Measurements from ENCODE around the gene PKP1.

Gene PKP1

DNA sequence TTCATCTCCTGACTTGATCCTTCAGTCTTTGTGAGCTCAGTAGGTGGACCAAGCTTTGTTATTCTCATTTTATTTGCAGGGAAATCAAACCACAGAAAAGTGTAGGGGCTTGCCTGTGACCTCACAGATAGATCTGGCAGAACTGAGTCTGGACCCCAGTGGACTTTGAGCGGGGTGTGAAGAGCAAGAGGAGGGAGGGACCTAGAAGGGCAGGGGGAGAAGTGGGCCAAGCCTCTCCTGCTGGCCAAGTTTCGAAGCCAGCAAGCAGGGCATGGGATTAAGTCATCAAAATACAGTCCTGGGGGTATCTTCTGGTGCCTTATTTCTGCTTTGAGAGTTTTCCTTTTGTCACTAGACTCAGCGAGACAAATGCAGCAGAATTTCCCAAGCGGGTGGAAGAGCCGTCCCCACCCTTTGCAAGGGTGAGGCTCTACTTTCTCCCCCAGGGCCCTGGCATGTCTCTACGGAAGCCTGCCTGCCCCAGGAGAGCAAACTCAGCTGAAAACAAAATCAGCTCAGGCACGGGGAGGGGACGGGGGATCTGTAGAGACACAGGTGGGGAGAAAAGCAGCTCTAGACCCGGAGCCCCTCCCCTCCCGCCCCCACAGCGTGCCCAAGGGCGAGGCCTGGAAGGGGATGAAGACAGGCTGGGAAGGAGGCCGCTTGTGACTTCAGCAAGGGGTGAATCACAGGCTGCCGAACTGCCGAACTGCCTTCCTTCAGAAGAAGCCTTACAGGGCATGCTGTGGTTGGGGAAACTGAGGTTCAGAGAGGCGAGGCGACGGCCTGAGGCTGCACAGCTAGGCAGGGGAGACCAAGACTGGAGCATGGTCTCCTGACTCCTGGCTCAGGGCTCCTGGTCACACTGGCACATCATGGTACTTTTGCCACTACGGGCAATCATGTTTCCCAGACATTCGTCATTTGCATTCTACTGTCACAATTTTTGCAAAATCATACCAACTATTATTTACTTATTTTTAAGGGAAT lies 19.2 kb downstream of the PKP1 start:
- H3K4me1 ChIP-seq (ENCODE audit: insufficient read depth, poor library complexity, severe bottlenecking): peaks cover 68% of the 10 kb centered on the region
- H3K36me3 ChIP-seq (ENCODE audit: low read depth): peaks cover 49% of the 10 kb centered on the region
- H3K27me3 ChIP-seq (ENCODE audit: insufficient read depth, poor library complexity, severe bottlenecking): no peaks in the 10 kb centered on the region
- no peaks in the 10 kb centered on the region for H3K9me3 ChIP-seq (ENCODE audit: severe bottlenecking)
- H3K27ac ChIP-seq (ENCODE audit: poor library complexity, severe bottlenecking): peak overlapping the region; percentile 90
- peak; percentile 63 for ATAC-seq (ENCODE audit: low read depth)
- TF ChIP-seq, protein P1, sequence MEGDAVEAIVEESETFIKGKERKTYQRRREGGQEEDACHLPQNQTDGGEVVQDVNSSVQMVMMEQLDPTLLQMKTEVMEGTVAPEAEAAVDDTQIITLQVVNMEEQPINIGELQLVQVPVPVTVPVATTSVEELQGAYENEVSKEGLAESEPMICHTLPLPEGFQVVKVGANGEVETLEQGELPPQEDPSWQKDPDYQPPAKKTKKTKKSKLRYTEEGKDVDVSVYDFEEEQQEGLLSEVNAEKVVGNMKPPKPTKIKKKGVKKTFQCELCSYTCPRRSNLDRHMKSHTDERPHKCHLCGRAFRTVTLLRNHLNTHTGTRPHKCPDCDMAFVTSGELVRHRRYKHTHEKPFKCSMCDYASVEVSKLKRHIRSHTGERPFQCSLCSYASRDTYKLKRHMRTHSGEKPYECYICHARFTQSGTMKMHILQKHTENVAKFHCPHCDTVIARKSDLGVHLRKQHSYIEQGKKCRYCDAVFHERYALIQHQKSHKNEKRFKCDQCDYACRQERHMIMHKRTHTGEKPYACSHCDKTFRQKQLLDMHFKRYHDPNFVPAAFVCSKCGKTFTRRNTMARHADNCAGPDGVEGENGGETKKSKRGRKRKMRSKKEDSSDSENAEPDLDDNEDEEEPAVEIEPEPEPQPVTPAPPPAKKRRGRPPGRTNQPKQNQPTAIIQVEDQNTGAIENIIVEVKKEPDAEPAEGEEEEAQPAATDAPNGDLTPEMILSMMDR (IDR thresholded peaks at IDR 0.05; ENCODE audit: poor library complexity, severe bottlenecking): no peak
- DNase-seq (ENCODE audit: low spot score): peak; percentile 88
- H3K4me3 ChIP-seq (ENCODE audit: severe bottlenecking): no peak overlapping the region

DNA sequence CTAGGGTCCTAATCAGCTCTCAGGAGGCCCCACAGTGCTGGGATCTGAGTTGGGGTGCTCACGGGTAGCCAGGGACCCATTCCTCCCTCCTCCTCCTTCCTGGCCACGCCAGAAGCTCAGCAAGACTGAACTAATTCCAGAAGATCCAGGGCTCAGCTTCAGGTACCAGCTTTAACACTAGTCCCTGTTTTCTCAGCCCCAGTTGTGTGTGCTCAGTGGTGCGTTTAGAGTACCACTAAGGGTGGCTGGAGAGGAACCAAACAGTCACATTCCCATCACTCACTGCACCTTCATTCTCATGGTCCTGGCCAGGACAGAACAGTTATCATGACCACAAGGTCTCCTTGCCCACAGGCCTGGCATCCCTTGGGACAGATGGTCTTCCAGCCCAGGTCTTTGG lies 20.8 kb downstream of the PKP1 start:
- Histone ChIP-seq H3K4me1 (ENCODE audit: insufficient read depth, poor library complexity, severe bottlenecking) (peaks cover 74% of the 10 kb centered on the region), H3K4me3 (ENCODE audit: severe bottlenecking) (no peak overlapping the region), H3K27me3 (ENCODE audit: insufficient read depth, poor library complexity, severe bottlenecking) (no peaks in the 10 kb centered on the region), H3K36me3 (ENCODE audit: low read depth) (peaks cover 38% of the 10 kb centered on the region), H3K9me3 (ENCODE audit: severe bottlenecking) (no peaks in the 10 kb centered on the region), H3K27ac (ENCODE audit: poor library complexity, severe bottlenecking) (peak overlapping the region; percentile 90)
- ATAC-seq (ENCODE audit: low read depth) (no peak), DNase-seq (ENCODE audit: low spot score) (no peak)
- TF ChIP-seq, protein P1 (IDR thresholded peaks at IDR 0.05; ENCODE audit: poor library complexity, severe bottlenecking): no peak

GRCh38 chr1:201305815-201306214 lies 22.5 kb downstream of the PKP1 start:
- Histone ChIP-seq H3K9me3 (ENCODE audit: severe bottlenecking) (no peaks in the 10 kb centered on the region), H3K4me3 (ENCODE audit: severe bottlenecking) (no peak overlapping the region), H3K36me3 (ENCODE audit: low read depth) (peaks cover 30% of the 10 kb centered on the region), H3K27ac (ENCODE audit: poor library complexity, severe bottlenecking) (peak overlapping the region; percentile 92), H3K27me3 (ENCODE audit: insufficient read depth, poor library complexity, severe bottlenecking) (no peaks in the 10 kb centered on the region), H3K4me1 (ENCODE audit: insufficient read depth, poor library complexity, severe bottlenecking) (peaks cover 74% of the 10 kb centered on the region)
- ATAC-seq (ENCODE audit: low read depth) (no peak), DNase-seq (ENCODE audit: low spot score) (no peak)
- TF ChIP-seq, protein P1 (IDR thresholded peaks at IDR 0.05; ENCODE audit: poor library complexity, severe bottlenecking): no peak

DNA sequence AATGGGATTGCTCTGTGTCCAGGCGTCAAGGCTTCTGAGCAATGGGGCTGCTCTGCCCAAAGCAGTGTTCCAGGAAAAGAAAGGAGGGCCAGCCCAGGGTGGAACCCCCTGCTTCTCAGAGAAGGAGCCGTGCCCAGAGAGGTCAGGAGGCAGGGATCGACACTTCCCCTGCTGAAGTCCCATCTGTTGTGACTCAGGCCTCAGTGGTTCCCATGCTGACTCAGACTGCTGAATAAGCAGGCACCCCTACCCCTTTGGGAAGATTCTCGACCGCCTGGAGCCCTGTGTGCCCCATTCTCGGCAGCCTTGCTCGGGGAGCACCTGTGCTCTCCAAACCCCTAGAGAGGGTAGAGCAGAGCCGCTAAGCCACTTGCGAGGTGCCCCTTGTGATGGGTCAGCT lies 23.9 kb downstream of the PKP1 start:
- peaks cover 23% of the 10 kb centered on the region for H3K36me3 ChIP-seq (ENCODE audit: low read depth)
- no peaks in the 10 kb centered on the region for H3K27me3 ChIP-seq (ENCODE audit: insufficient read depth, poor library complexity, severe bottlenecking)
- ATAC-seq (ENCODE audit: low read depth) (peak; percentile 3; the same call in 2 of the 3 replicates), DNase-seq (ENCODE audit: low spot score) (no peak)
- TF ChIP-seq, protein P1 (IDR thresholded peaks at IDR 0.05; ENCODE audit: poor library complexity, severe bottlenecking): no peak
- H3K27ac ChIP-seq (ENCODE audit: poor library complexity, severe bottlenecking): peak overlapping the region; percentile 92
- H3K4me3 ChIP-seq (ENCODE audit: severe bottlenecking): no peak overlapping the region
- H3K9me3 ChIP-seq (ENCODE audit: severe bottlenecking): no peaks in the 10 kb centered on the region
- peaks cover 76% of the 10 kb centered on the region for H3K4me1 ChIP-seq (ENCODE audit: insufficient read depth, poor library complexity, severe bottlenecking)
